ENCODE measurements around the gene POU3F1. TPM values are rescaled to one million over a fixed set of nuclear protein-coding genes. Genes with fewer than 3 reads are reported as not detected.
A peak's percentile ranks its signal among the peaks of the same experiment; 100 is the strongest.

Gene POU3F1
- total RNA-seq, 2 experiments from 2014 or later, result not detected

DNA sequence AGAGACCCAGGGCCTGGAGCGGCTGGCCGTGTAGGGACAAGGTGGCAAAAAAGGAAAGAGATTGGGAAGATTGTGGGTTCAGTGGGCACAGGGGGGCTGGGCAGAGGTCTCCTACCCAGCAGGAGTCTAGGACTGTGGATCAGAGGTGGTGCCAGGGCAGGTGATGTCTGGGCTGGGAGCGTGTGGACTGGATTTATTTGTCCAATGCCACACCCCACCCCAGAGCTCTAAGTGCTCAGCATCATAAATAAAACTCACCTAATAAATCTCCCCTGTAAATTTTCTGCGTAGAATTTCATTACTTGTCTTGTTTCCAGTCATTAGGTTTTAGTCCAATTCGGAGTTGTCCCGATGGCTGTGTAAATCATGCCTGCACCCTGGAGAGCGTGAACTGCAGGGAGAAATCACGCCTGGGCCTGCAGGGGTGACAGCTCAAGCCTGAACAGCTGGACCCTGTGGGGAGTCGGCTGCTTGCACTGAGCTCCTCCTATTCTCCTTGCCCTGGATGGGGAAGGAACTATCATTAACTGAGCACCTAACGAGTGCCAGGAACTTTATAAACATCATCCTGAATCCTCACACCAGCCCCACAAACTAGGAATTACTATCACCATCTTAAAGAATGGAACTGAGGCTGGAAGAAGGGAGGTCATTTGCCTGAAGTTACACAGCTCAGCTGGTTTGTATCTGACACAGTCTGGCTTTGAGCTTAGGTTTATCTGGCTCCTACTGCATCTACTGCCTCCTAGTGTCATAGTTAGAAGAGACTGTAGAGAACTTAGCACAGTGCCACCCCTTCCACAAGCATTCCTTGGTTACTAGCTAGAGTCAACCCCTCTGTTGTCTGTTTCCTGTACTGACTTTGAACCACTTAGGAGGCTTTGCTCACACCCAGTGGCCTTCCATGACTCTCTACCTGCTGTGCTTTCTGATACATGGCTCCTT, 25.0 kb upstream of the POU3F1 start:
- peak; percentile 55 for ATAC-seq
- ChIA-PET CTCF (interaction anchor here (0.5 to 2.1 kb wide), 10 partner anchors 11 to 324 kb away, joined by 3 to 25 read pairs (median 4); no protein-coding TSS in a partner anchor), POLR2A (no interaction called here)
- H3K9me3 Mint-ChIP-seq (ENCODE audit: insufficient read depth), result no peaks in the 10 kb centered on the region
- no peak for DNase-seq
- H3K4me1 Mint-ChIP-seq (ENCODE audit: low read depth), result no peaks in the 10 kb centered on the region
- H3K4me3 Mint-ChIP-seq, result no peak overlapping the region
- H3K27me3 Mint-ChIP-seq (ENCODE audit: low read depth), result peaks cover 17% of the 10 kb centered on the region
- no peaks in the 10 kb centered on the region for H3K36me3 Mint-ChIP-seq (ENCODE audit: low read depth)
- no peak overlapping the region for H3K27ac Mint-ChIP-seq

DNA sequence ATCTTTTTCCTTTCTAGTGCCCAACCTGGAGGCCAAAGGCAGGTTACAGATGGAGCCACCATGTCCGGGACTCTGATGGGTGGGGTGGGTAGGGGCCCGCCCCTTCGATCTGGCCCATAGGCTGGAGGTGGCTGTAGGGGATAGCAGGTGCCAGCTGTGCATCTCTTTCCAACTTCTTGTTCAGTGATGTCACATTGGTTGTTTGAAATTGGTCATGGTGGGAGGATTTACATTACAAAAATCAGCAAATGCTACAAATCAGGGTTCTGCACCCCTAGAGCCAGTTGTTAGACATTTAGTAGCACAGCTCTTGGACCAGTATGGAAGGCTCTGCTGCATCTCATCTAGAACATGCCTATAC, 22.4 kb upstream of the POU3F1 start:
- Mint-ChIP-seq H3K4me3 (no peak overlapping the region), H3K27me3 (ENCODE audit: low read depth) (peaks cover 17% of the 10 kb centered on the region), H3K27ac (no peak overlapping the region), H3K4me1 (ENCODE audit: low read depth) (no peaks in the 10 kb centered on the region), H3K9me3 (ENCODE audit: insufficient read depth) (no peaks in the 10 kb centered on the region), H3K36me3 (ENCODE audit: low read depth) (no peaks in the 10 kb centered on the region)
- ATAC-seq (no peak), DNase-seq (no peak)
- ChIA-PET POLR2A (no interaction called here), CTCF (no interaction called here)

GRCh38 chr1:38068220-38068979, 21.8 kb upstream of the POU3F1 start:
- ChIA-PET CTCF (no interaction called here), POLR2A (no interaction called here)
- H3K4me3 Mint-ChIP-seq, result no peak overlapping the region
- no peaks in the 10 kb centered on the region for H3K36me3 Mint-ChIP-seq (ENCODE audit: low read depth)
- H3K9me3 Mint-ChIP-seq (ENCODE audit: insufficient read depth), result no peaks in the 10 kb centered on the region
- no peak overlapping the region for H3K27ac Mint-ChIP-seq
- H3K4me1 Mint-ChIP-seq (ENCODE audit: low read depth), result no peaks in the 10 kb centered on the region
- DNase-seq (no peak), ATAC-seq (no peak)
- peaks cover 17% of the 10 kb centered on the region for H3K27me3 Mint-ChIP-seq (ENCODE audit: low read depth)

DNA sequence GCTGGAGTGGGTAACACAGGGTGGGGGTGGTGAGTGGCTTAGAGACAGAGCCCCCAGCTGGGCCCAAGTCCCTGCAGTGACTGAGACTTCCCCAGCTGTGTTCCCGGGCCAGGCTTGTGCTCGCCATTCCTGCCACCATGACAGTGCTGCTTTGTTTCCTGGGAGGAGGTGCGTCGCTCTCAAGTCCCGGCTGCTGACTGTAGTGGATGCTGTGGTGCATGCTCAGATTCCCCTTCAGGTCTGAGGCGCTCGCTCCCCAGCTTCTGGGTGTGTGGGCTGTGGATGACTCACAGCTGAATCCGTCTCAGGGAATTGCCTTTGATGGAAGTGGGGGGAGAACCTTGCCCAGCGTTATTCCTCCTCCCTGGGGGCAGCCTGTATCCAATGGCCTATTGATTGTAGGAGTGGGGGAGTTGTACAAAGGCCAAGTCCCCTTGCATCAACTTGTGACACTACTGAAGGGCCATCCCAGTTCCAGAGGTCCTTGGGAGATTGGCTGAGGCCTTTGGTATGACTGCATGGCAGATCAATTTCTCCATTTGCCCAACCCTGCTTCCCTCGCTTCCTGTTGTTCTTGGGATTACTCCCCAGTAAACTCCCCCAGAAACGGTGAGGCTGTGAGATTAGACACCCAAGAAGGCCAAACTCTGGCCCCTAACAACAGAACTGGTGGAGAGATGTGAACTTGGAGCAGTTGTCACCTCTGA, 17.8 kb upstream of the POU3F1 start:
- no peak for DNase-seq
- H3K36me3 Mint-ChIP-seq (ENCODE audit: low read depth), result no peaks in the 10 kb centered on the region
- peaks cover 14% of the 10 kb centered on the region for H3K27me3 Mint-ChIP-seq (ENCODE audit: low read depth)
- ChIA-PET CTCF (no interaction called here), POLR2A (no interaction called here)
- no peaks in the 10 kb centered on the region for H3K4me1 Mint-ChIP-seq (ENCODE audit: low read depth)
- H3K27ac Mint-ChIP-seq, result no peak overlapping the region
- ATAC-seq, result no peak
- no peaks in the 10 kb centered on the region for H3K9me3 Mint-ChIP-seq (ENCODE audit: insufficient read depth)
- no peak overlapping the region for H3K4me3 Mint-ChIP-seq

DNA sequence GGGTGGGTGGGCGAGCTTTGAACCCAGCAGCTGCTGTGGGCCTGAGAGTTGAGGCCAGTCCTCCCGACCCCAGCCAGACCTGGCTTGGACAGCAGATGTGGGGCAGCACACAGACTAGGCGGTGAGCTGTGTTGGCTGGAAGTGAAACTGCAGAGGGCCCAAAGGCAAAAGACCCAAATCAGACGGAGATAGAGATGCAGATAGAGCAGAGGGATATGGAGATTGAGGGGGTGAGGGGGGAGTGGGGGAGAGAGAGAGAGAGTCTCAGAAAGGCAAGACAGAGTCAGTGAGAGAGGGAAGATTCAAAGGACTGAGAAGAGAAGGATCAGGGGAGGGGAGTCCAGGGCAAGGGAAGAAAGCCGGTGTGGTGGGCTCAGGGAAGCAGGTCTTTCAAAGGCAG, 17.0 kb upstream of the POU3F1 start:
- H3K27ac Mint-ChIP-seq, result no peak overlapping the region

GRCh38 chr1:38062361-38063288, 16.0 kb upstream of the POU3F1 start:
- Mint-ChIP-seq H3K4me1 (ENCODE audit: low read depth) (no peaks in the 10 kb centered on the region), H3K27ac (no peak overlapping the region), H3K4me3 (no peak overlapping the region), H3K36me3 (ENCODE audit: low read depth) (no peaks in the 10 kb centered on the region), H3K9me3 (ENCODE audit: insufficient read depth) (no peaks in the 10 kb centered on the region), H3K27me3 (ENCODE audit: low read depth) (peaks cover 11% of the 10 kb centered on the region)
- POLR2A ChIA-PET, result no interaction called here
- CTCF ChIA-PET, result no interaction called here
- ATAC-seq (no peak), DNase-seq (no peak)

More for the DNA sequence above, 17.0 kb upstream of the POU3F1 start:
- Mint-ChIP-seq H3K9me3 (ENCODE audit: insufficient read depth) (no peaks in the 10 kb centered on the region), H3K27me3 (ENCODE audit: low read depth) (peaks cover 13% of the 10 kb centered on the region), H3K4me1 (ENCODE audit: low read depth) (no peaks in the 10 kb centered on the region), H3K4me3 (no peak overlapping the region), H3K36me3 (ENCODE audit: low read depth) (no peaks in the 10 kb centered on the region)
- ATAC-seq (no peak), DNase-seq (no peak)
- ChIA-PET POLR2A (no interaction called here), CTCF (no interaction called here)

DNA sequence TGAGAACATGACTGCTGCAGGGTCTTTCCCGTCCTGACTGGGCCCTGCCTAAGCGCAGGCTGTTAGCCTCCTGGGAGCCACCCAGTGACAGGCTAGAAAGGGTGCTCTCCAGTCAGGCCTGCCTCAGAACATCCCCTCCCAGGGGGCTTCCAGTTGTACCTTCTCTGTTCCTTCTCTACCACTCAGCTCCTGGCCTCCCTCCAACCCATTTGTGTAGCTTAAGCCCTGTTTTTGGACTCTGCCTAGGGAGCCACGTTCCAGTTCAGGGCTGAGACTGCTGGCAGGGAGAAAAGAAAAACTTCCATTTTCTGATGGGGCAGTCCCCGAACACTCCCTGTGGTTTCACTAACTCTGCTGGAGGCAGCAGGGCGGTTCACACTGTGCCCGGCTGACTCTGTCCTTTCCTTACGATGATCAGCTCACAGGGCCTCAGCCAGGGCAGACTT, 15.3 kb upstream of the POU3F1 start:
- ATAC-seq, result no peak
- ChIA-PET POLR2A (no interaction called here), CTCF (no interaction called here)
- Mint-ChIP-seq H3K27me3 (ENCODE audit: low read depth) (peaks cover 5% of the 10 kb centered on the region), H3K27ac (no peak overlapping the region), H3K4me1 (ENCODE audit: low read depth) (no peaks in the 10 kb centered on the region), H3K9me3 (ENCODE audit: insufficient read depth) (no peaks in the 10 kb centered on the region), H3K36me3 (ENCODE audit: low read depth) (no peaks in the 10 kb centered on the region), H3K4me3 (no peak overlapping the region)
- no peak for DNase-seq

DNA sequence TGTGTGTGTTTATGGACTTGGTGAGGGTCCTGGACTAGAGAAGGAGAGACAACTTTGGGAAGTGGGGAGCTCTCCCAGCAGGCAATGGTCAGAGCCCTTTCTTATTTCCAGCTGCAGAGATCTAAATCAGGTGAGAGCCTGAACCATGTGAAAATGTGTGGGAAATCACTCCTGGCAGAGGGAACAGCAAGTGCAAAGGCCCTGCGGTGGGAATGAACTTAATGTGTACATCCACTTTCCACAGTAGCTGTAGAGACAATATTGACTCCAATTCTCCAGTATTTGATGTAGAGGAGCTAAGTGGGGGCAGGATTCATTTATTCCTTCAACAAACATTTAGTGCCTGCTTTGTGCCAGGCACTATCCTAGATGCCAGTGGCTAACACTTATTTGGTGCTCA, 14.7 kb upstream of the POU3F1 start:
- no peaks in the 10 kb centered on the region for H3K4me1 Mint-ChIP-seq (ENCODE audit: low read depth)
- no peaks in the 10 kb centered on the region for H3K9me3 Mint-ChIP-seq (ENCODE audit: insufficient read depth)
- no peak for DNase-seq
- no peaks in the 10 kb centered on the region for H3K36me3 Mint-ChIP-seq (ENCODE audit: low read depth)
- ATAC-seq, result no peak
- ChIA-PET POLR2A (no interaction called here), CTCF (no interaction called here)
- H3K27ac Mint-ChIP-seq, result no peak overlapping the region
- H3K27me3 Mint-ChIP-seq (ENCODE audit: low read depth), result peaks cover 5% of the 10 kb centered on the region
- H3K4me3 Mint-ChIP-seq, result no peak overlapping the region

GRCh38 chr1:38060498-38060897, 13.9 kb upstream of the POU3F1 start:
- CTCF ChIA-PET, result no interaction called here

GRCh38 chr1:38059635-38060250, 13.2 kb upstream of the POU3F1 start:
- H3K4me3 Mint-ChIP-seq, result no peak overlapping the region
- no peaks in the 10 kb centered on the region for H3K36me3 Mint-ChIP-seq (ENCODE audit: low read depth)
- H3K9me3 Mint-ChIP-seq (ENCODE audit: insufficient read depth), result no peaks in the 10 kb centered on the region
- ChIA-PET POLR2A (no interaction called here), CTCF (interaction anchor here (1.2 kb wide), 1 partner anchor 12 kb away, joined by 3 read pairs; no protein-coding TSS in a partner anchor)
- no peak for ATAC-seq
- DNase-seq, result no peak
- H3K4me1 Mint-ChIP-seq (ENCODE audit: low read depth), result no peaks in the 10 kb centered on the region
- no peak overlapping the region for H3K27ac Mint-ChIP-seq
- peaks cover 8% of the 10 kb centered on the region for H3K27me3 Mint-ChIP-seq (ENCODE audit: low read depth)

More at GRCh38 chr1:38060498-38060897, 13.9 kb upstream of the POU3F1 start:
- no peak for DNase-seq
- Mint-ChIP-seq H3K36me3 (ENCODE audit: low read depth) (no peaks in the 10 kb centered on the region), H3K4me1 (ENCODE audit: low read depth) (no peaks in the 10 kb centered on the region), H3K4me3 (no peak overlapping the region), H3K27ac (no peak overlapping the region), H3K9me3 (ENCODE audit: insufficient read depth) (no peaks in the 10 kb centered on the region), H3K27me3 (ENCODE audit: low read depth) (peaks cover 5% of the 10 kb centered on the region)
- no peak for ATAC-seq
- POLR2A ChIA-PET, result no interaction called here

DNA sequence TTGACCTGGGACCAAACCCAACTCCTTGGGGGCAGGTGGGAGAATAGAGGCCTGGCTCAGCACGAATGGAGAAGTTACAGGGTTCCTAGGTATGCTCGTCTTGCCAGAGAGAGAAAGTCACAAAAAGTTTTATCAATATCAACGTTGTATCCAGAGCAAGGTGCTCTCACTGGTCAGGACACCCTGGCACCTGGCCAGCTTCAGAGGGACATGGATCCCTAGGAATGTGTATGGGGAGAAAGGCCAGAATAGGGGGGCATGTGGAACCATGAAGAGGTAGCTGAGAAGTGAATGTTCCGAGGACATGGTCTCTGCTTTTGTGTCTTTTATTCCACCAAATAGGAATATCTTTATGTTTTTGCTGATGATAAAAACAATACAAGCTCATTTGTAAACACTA, 9.4 kb upstream of the POU3F1 start:
- H3K27me3 Mint-ChIP-seq (ENCODE audit: low read depth), result peaks cover 15% of the 10 kb centered on the region
- no peaks in the 10 kb centered on the region for H3K9me3 Mint-ChIP-seq (ENCODE audit: insufficient read depth)
- POLR2A ChIA-PET, result no interaction called here
- H3K36me3 Mint-ChIP-seq (ENCODE audit: low read depth), result no peaks in the 10 kb centered on the region
- no peak for DNase-seq
- CTCF ChIA-PET, result interaction anchor here (1.0 kb wide), 1 partner anchor 16 kb away, joined by 3 read pairs; no protein-coding TSS in a partner anchor
- no peak for ATAC-seq
- H3K4me3 Mint-ChIP-seq, result no peak overlapping the region
- H3K4me1 Mint-ChIP-seq (ENCODE audit: low read depth), result peaks cover 6% of the 10 kb centered on the region
- H3K27ac Mint-ChIP-seq, result no peak overlapping the region
